Endothelial cell of umbilical vein (primary cell): ENCODE results near the gene DOC2B.

ENCODE experiments used
- POLR2A ChIP-seq: IDR thresholded peaks from 2 replicates; pipeline ENCODE4 v1.6.1; 2012; ENCODE audit warnings: low read depth, mild to moderate bottlenecking, control low read depth, low read length
- TF ChIP-seq, protein P1 (sequence below): IDR thresholded peaks from 2 replicates; pipeline ENCODE4 v1.6.1; 2011; ENCODE audit not compliant: insufficient read depth, insufficient read length
- TF ChIP-seq, protein P2 (sequence below), 2 donors: IDR thresholded peaks; 1 replicate in 1 of 2; 2 replicates in 1 of 2; pipeline ENCODE4 v1.5.1; 2011; ENCODE audit warnings: low read length in 2 of 2, mild to moderate bottlenecking in 2 of 2, moderate library complexity in 2 of 2, control low read depth in 1 of 2, inconsistent platforms in 1 of 2, low read depth in 1 of 2; ENCODE audit not compliant: insufficient read depth in 1 of 2; ENCODE audit errors: extremely low read depth in 1 of 2

GRCh38 chr17:155576-155975 is 25.9 kb downstream of the DOC2B start:
- no peak for TF ChIP-seq POLR2A
- TF ChIP-seq, protein P1, sequence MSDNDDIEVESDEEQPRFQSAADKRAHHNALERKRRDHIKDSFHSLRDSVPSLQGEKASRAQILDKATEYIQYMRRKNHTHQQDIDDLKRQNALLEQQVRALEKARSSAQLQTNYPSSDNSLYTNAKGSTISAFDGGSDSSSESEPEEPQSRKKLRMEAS = no peak
- TF ChIP-seq, protein P2, sequence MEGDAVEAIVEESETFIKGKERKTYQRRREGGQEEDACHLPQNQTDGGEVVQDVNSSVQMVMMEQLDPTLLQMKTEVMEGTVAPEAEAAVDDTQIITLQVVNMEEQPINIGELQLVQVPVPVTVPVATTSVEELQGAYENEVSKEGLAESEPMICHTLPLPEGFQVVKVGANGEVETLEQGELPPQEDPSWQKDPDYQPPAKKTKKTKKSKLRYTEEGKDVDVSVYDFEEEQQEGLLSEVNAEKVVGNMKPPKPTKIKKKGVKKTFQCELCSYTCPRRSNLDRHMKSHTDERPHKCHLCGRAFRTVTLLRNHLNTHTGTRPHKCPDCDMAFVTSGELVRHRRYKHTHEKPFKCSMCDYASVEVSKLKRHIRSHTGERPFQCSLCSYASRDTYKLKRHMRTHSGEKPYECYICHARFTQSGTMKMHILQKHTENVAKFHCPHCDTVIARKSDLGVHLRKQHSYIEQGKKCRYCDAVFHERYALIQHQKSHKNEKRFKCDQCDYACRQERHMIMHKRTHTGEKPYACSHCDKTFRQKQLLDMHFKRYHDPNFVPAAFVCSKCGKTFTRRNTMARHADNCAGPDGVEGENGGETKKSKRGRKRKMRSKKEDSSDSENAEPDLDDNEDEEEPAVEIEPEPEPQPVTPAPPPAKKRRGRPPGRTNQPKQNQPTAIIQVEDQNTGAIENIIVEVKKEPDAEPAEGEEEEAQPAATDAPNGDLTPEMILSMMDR (IDR thresholded peaks at IDR 0.05; ENCODE audit: extremely low read depth in 1 of 2, insufficient read depth in 1 of 2, low read depth in 1 of 2, low read length in 2 of 2) = no peak
